GM06990 (cell line): ENCODE results near the gene TAF4.
"Not testable (repeated sequence)": the region's sequence is repeated elsewhere in the genome, so short reads cannot be mapped to it uniquely, and the experiment has no call there.

Experiments used
- DNase-seq: peaks from one replicate; pipeline ENCODE4 v3.0.0-alpha.2; 2011; ENCODE audit not compliant: insufficient read length; ENCODE audit errors: extremely low read depth
- H3K27me3 ChIP-seq: replicated peaks from 2 replicates; pipeline ENCODE4 v1.6.0; 2011; ENCODE audit warnings: low read length; ENCODE audit not compliant: control insufficient read depth, insufficient read depth
- H3K36me3 ChIP-seq: 2 replicates; pipeline ENCODE4 v1.5.1; 2011; ENCODE audit warnings: low read length; ENCODE audit not compliant: control insufficient read depth, insufficient read depth
- H3K4me3 ChIP-seq: replicated peaks from 2 replicates; pipeline ENCODE4 v1.5.1; 2011; ENCODE audit warnings: low read depth, mild to moderate bottlenecking, control low read depth, low read length
- TF ChIP-seq, protein P1 (sequence below): IDR thresholded peaks from 2 replicates; pipeline ENCODE4 v1.5.1; 2011; ENCODE audit warnings: low read length, control low read depth, mild to moderate bottlenecking, inconsistent platforms; ENCODE audit not compliant: insufficient read depth, poor library complexity, severe bottlenecking

Gene TAF4

GRCh38 chr20:62085206-62085605, 19.5 kb upstream of the TAF4 start:
- no peak for DNase-seq
- Histone ChIP-seq H3K4me3 (no peak overlapping the region), H3K27me3 (no peaks in the 10 kb centered on the region), H3K36me3 (no peaks in the 10 kb centered on the region)
- TF ChIP-seq, protein P1, sequence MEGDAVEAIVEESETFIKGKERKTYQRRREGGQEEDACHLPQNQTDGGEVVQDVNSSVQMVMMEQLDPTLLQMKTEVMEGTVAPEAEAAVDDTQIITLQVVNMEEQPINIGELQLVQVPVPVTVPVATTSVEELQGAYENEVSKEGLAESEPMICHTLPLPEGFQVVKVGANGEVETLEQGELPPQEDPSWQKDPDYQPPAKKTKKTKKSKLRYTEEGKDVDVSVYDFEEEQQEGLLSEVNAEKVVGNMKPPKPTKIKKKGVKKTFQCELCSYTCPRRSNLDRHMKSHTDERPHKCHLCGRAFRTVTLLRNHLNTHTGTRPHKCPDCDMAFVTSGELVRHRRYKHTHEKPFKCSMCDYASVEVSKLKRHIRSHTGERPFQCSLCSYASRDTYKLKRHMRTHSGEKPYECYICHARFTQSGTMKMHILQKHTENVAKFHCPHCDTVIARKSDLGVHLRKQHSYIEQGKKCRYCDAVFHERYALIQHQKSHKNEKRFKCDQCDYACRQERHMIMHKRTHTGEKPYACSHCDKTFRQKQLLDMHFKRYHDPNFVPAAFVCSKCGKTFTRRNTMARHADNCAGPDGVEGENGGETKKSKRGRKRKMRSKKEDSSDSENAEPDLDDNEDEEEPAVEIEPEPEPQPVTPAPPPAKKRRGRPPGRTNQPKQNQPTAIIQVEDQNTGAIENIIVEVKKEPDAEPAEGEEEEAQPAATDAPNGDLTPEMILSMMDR: no peak

DNA sequence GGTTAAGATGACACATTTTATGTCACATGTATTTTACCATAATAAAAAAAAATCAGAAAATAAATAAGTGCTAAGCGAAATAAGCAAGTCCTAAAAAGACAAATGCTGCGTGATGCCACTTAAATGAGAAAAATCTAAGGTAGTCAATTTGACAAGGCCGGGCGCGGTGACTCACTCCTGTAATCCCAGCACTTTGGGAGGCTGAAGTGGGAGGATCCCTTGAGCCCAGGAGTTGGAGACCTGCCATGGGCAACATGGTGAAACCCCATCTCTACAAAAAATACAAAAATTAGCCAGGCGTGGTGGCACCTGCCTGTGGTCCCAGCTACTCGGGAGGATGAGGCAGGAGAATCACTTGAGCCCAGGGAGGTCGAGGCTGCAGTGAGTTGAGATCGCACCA, 18.5 kb upstream of the TAF4 start:
- not testable (repeated sequence) for DNase-seq, H3K36me3 ChIP-seq, H3K4me3 ChIP-seq, H3K27me3 ChIP-seq

- Histone ChIP-seq H3K36me3 (no peaks in the 10 kb centered on the region), H3K4me3 (no peak overlapping the region), H3K27me3 (no peaks in the 10 kb centered on the region)
- TF ChIP-seq, protein P1: no peak
- no peak for DNase-seq
Measured at GRCh38 chr20:62083312-62083711, 17.6 kb upstream of the TAF4 start.

GRCh38 chr20:62080249-62080990, 14.7 kb upstream of the TAF4 start:
- TF ChIP-seq, protein P1: no peak
- no peak for DNase-seq
- Histone ChIP-seq H3K4me3 (no peak overlapping the region), H3K27me3 (no peaks in the 10 kb centered on the region), H3K36me3 (no peaks in the 10 kb centered on the region)

GRCh38 chr20:62079166-62079565, 13.5 kb upstream of the TAF4 start:
- H3K4me3 ChIP-seq: no peak overlapping the region
- DNase-seq: no peak
- TF ChIP-seq, protein P1: no peak
- no peaks in the 10 kb centered on the region for H3K36me3 ChIP-seq
- no peaks in the 10 kb centered on the region for H3K27me3 ChIP-seq

DNA sequence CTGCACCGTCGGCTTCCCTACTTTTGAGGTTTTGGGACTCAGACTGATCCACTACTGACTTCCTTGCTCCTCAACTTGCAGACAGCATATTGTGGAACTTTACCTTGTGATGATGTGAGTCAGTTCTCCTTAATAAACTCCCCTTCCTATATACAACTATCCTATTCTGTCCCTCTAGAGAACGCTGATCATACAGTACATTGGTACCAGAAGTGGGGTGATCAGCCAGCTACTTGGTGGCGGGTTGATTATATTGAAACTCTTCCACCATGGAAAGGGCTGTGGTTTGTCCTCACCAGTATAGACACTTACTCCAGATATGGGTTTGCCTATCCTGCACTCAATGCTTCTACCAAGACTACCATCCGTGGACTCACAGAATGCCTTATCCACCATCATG, 7.6 kb upstream of the TAF4 start:
- DNase-seq: no peak
- Histone ChIP-seq H3K4me3 (no peak overlapping the region), H3K27me3 (no peaks in the 10 kb centered on the region), H3K36me3 (no peaks in the 10 kb centered on the region)
- TF ChIP-seq, protein P1: no peak

DNA sequence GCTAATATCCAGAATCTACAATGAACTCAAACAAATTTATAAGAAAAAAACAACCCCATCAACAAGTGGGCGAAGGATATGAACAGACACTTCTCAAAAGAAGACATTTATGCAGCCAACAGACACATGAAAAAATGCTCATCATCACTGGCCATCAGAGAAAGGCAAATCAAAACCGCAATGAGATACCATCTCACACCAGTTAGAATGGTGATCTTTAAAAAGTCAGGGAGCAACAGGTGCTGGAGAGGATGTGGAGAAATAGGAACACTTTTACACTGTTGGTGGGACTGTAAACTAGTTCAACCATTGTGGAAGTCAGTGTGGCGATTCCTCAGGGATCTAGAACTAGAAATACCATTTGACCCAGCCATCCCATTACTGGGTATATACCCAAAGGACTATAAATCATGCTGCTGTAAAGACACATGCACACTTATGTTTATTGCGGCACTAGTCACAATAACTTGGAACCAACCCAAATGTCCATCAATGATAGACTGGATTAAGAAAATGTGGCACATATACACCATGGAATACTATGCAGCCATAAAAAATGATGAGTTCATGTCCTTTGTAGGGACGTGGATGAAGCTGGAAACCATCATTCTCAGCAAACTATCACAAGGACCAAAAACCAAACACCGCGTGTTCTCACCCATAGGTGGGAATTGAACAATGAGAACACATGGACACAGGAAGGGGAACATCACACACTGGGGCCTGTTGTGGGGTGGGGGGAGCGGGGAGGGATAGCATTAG, 6.2 kb upstream of the TAF4 start:
- H3K27me3 ChIP-seq, DNase-seq, H3K4me3 ChIP-seq, H3K36me3 ChIP-seq: not testable (repeated sequence)
